DLD1 (cell line): ENCODE measurements around the gene CTBP2.

Experiments
- in situ Hi-C: cut with HindIII; loops from 2 replicates; pipeline ENCODE4 v1.10.0; 2017; ENCODE audit warnings: low sequenced_read_pairs

The CTBP2 gene

DNA sequence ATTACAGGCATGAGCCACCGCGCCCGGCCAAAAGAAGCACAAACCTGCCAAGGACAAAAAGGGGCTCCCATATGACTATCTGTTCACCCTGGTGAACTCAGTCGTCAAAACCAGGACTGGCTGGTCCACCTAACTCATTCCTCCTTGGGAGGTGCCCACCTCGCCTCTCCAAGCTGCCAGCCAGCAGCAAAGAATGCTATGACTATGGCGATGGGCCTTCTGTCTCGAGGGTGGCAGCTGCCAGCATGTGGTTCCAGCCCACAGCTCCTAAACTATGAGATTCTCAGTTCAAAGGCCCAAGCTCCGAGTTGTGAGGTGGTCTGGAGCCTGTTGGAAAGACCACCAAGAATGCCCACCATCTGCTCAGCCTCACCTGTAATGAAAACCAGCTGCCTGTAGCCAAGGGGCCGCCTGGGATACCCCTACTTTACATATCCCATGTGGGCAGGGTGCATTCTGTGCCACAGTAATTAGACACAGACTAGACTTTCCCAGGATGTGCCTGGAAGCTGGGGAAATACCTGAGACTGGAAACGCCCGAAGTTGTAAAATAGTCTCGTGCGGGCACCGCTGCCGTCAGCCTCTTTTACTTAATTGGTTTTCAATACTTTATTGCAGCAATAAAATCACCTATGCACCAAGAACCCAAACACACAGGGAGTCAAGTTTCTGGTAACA is 147.4 kb downstream of the CTBP2 start:
- in situ Hi-C loops = no loop called here

DNA sequence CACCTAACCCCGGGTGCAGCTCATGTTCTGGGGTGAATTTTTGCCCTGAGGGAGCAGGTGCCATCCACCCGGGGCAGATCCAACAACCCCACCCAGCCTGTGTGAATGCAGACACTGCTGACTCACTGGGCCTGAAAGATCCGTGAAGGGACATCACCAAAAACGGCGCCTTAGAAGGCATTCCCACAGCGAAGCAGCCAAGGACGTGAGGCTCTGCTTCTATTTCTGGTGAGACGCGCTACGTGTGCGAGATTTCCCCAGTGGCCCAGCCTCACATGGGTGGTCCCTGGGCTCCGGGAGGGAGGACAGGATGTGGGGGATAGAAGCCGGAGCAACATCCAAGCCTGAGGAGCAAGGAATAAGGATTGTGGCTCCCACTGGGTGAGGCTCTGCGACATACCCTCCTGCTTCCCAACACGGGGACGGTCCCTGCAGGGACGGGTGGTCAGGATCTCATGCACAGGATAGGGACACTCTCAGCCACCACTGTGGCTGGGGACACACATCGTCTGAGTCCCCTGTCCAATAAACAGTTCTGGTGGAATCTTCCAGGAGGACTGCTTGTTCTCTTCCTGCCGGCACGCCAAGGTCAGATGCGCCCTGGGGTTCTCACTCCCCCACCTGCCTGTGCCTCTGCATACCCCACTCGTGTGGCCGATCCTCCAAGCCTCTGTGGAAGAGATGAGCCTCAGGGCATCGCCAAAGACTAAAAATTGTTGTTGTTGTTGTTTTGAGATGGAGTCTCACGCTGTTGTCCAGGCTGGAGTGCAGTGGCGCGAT is 148.2 kb downstream of the CTBP2 start:
- in situ Hi-C loops = no loop called here

DNA sequence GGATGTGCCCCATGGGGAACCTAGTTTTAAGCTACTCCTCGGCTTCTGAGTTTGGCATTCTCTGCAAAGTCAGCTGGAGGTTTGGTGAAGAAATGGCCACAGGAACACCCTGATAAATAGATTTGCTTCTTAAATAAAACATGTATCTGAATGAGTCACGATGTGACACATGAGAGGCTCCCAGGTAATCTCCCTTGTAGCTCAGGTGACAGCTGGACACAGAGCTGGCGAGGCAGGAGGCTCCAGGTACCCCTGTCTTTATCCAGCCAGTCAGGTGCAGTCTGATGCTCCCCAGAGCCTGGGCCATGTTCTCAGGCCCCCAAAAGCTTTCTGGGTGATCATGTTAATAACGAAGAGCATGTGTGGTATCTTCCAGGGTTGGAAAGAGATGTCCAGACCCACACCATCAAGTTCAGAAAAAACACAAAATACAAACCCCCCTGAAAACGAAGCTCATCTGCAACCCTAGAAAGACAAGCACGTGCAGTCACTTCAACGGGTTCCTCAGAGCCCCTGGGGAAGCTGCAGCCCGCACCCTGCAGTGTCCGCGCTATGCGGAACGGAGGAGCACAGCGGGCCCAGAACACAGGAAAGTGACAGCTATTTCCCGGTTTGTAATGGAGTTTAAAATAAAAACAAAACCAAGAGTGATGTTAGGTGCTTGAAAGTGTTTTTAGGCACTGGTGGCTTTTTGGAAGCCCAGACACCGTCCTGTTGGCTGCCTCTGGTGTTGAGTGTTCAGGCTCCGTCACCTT is 149.0 kb downstream of the CTBP2 start:
- in situ Hi-C loops = no loop called here

DNA sequence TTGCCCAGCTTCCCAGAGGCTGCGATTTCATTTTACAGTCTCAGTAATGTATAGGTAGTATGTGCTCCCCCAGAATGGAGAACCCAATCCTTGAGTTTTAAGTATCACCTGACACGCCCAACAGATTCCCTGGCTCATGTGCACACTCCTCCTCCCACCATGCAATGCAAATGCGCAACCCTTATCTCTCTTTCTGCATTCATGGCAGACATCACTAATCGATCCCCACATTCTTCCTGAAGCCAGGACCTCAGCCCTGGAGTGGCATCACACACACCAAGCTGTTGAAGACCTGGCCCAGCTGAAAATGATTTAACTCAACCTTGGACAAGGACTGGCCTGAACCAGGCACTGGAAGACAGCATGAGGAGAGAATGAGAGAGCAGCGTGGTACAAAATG is 150.0 kb downstream of the CTBP2 start:
- in situ Hi-C loops = no loop called here

GRCh38 chr10:125009661-125010161 is 150.7 kb downstream of the CTBP2 start:
- in situ Hi-C loops = no loop called here

- in situ Hi-C loops = no loop called here
Observed at GRCh38 chr10:125008689-125009638, 151.4 kb downstream of the CTBP2 start.

DNA sequence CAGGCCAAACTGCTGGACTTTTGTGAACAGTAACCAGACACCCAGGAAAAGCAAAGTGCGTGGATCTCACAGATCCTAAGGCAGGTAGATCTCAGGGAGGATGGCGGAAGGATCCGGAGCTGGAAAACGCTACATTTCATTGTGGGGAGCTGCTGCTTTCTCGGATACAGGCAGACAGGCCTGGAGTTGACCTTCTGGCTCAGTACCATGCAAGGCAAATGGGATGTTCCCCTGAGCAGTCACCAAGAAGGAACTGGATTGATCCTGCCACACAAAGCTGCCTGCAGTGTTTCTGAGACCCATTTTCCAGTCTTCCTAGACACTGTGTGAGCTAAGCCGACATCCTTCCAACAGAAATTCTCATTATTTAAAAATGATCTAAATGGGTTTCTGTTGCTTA is 152.9 kb downstream of the CTBP2 start:
- in situ Hi-C loops = no loop called here

GRCh38 chr10:125006921-125007426 is 153.4 kb downstream of the CTBP2 start:
- in situ Hi-C loops = no loop called here

- in situ Hi-C loops = no loop called here
Observed at GRCh38 chr10:125006188-125006680, 154.1 kb downstream of the CTBP2 start.

- in situ Hi-C loops = no loop called here
Observed at GRCh38 chr10:125005312-125006187, 154.8 kb downstream of the CTBP2 start.

DNA sequence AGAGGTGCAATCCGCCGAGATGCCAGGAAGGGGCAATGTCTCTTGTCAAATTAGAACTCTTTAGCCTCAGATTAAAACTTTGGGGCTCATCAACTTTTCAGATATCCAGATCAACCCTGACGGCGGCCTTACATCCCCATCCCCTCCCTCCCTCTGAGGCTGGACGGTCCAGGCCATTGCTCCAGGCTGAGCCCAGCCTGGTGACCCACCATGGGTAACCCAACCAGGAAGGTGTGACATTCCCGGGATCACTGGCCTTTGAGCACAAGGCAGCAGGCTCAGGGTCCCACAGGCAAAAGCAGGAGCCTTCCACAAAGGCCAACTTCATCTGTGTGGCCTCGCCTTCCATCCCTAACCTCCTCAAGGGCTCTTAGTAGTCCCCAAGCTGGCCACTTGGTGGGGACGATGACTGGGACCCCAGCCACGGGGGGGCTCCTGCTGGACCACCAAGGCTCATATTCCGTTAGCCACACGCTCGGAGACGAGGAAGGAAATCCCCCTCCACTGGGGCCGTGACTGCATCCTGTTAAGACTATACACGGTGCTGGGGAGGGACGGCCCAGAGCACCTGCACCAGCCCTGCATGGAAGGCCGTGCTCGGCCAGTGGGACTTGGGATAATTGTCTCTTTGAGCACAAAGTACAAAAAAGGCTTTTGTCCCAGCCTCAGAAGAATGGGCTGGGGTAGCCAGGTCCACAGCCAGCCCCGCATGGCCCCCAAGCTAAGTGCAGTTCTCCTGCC is 155.6 kb downstream of the CTBP2 start:
- in situ Hi-C loops = no loop called here

- in situ Hi-C loops = no loop called here
Observed at GRCh38 chr10:125003901-125004467, 156.4 kb downstream of the CTBP2 start.

DNA sequence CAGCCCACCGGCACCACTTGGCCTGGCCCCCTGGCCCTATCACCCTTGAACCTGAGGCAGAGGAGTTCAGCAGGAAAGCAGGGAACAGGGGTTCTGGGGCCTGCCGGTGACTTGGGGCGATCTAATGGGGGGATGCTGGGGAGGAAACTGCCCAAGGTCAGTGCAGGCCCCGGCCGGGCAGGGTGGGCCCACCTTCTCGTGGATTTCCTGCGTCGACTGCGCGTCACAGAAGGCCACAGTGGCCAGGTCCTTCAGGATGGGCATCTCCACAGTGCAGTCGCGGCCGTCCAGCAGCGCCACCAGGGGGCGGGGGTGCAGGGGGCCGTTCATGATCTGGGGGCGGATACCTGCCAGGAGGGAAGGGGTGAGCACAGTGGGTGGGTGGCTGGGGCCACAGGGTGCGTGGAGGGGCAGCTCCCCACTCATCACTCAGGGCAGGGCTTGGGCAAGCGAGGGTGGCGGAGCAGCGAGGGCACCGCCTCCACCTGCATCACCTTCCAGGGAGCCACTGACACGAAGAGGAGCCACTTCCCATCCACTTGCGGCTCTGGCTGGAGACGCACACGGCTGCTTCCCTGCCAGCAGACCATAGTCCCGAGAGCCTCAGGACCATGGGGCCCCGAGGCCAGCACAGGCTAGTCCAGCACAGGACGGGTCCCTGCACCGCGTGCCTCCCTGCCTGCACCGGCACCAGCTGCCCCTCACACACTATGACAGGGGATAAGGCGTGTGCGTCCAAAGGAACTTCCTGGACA is 157.0 kb downstream of the CTBP2 start:
- in situ Hi-C loops = no loop called here

DNA sequence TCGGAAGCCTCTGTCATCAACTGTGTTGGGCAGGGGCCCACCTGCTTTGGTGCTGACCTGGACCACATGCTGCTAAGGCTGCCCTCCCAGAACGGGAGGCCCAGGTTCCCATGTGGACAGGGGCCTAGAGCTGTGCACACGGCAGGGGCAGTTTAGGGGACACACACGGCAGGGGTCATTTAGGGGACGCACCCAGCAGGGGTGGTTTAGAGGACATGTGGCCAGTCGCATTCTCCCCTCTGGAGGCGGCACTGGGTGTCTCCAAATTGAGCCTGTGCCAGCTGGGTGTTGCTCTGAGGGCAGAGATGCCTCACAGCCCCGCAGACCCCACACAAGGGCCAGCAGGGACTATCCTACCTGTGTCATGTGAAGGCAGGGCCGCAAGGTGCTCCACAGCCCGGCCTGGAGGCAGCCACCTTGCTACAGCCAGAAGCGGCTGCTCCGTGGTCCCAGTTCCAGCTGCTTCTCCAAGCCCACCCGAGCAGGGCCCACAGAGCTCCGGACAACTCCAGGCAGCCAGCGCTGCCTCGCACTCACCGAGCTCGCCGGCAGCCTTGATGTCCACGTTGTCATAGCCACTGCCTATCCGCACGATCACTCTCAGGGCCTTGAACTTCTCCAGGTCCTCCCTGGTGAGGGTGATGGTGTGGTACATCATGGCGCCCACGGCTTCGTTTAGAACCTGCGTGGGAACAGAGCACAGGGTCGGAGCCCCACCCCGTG is 157.8 kb downstream of the CTBP2 start:
- in situ Hi-C loops = no loop called here

- in situ Hi-C loops = no loop called here
Observed at GRCh38 chr10:125002047-125002422, 158.3 kb downstream of the CTBP2 start.

GRCh38 chr10:125001313-125002046 is 158.9 kb downstream of the CTBP2 start:
- in situ Hi-C loops = no loop called here
